H4 (cell line): ENCODE data around the gene PRSS37. TPM values are rescaled to one million over a fixed set of nuclear protein-coding genes. Genes with fewer than 3 reads are reported as not detected.

ENCODE experiments used
- DNase-seq: peaks from one replicate; pipeline ENCODE4 v3.0.0-alpha.2; 2015; ENCODE audit warnings: low spot score
- total RNA-seq: library from RNA; depleted of rRNA; stranded (reverse); fragments of >200 nt; shearing (Covaris generic); gene quantifications from 2 replicates; pipeline ENCODE4 v1.2.3, GENCODE V29; 2014; rRNA removed

PRSS37 gene
- total RNA-seq, 1 experiment from 2014 or later: not detected

DNA sequence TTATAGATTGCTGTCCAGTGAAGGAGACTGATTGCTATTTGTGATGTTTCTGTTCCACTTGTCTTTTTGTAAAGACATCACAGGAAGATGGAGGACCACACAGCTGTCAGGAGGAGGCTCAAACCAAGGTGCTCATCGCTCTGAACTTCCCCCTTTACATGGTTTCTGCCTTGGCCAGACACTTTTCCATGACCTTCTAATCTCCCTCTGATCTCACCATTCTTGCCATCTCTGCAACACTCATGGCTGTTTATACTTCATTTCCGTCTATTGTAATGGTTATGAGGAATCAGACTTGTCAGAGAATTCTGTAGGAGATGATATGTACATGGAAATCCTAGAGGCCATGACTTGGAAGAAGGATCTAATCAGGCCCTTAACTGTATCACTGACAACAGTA lies 53.0 kb downstream of the PRSS37 start:
- DNase-seq: no peak

Other genes starting within 250 kb of the PRSS37 start
- gene DENND11, start 139.3 kb downstream of the PRSS37 start, total RNA-seq: 6.1 and 7.8 TPM in 2 replicates
- gene WEE2, start 133.1 kb downstream of the PRSS37 start, total RNA-seq: not detected in 2 replicates
- gene SSBP1, start 103.1 kb downstream of the PRSS37 start, total RNA-seq: 516 and 551 TPM in 2 replicates
- 0.08 TPM in 1 of 2 replicates, not detected in the other for gene TAS2R3, start 77.4 kb downstream of the PRSS37 start, total RNA-seq
- not detected in 2 replicates for gene TAS2R4, start 64.8 kb downstream of the PRSS37 start, total RNA-seq
- not detected in 2 replicates for gene TAS2R5, start 51.3 kb downstream of the PRSS37 start, total RNA-seq
- gene OR9A4, start 74.9 kb upstream of the PRSS37 start, total RNA-seq: not detected in 2 replicates
- not detected in 2 replicates for gene CLEC5A, start 105.5 kb upstream of the PRSS37 start, total RNA-seq
- not detected in 2 replicates for gene TAS2R38, start 132.3 kb upstream of the PRSS37 start, total RNA-seq
- gene MGAM, start 154.4 kb upstream of the PRSS37 start, total RNA-seq: 0.02 and 0.08 TPM in 2 replicates